T-helper 1 cell (primary cell): Measurements from ENCODE around the gene TEX28.
"Not testable (repeated sequence)": the region's sequence is repeated elsewhere in the genome, so short reads cannot be mapped to it uniquely, and the experiment has no call there.

Source experiments
- DNase-seq, 5 donors: peaks; one replicate each; pipeline ENCODE4 v3.0.0-alpha.2; 2012 to 2020
- total RNA-seq, 4 donors: gene quantifications; one replicate each; lab custom pipeline; 2026; lab: John Stamatoyannopoulos, UW

TEX28 gene, protein sequence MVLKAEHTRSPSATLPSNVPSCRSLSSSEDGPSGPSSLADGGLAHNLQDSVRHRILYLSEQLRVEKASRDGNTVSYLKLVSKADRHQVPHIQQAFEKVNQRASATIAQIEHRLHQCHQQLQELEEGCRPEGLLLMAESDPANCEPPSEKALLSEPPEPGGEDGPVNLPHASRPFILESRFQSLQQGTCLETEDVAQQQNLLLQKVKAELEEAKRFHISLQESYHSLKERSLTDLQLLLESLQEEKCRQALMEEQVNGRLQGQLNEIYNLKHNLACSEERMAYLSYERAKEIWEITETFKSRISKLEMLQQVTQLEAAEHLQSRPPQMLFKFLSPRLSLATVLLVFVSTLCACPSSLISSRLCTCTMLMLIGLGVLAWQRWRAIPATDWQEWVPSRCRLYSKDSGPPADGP
- 0 reads per million in 4 donors for total RNA-seq

DNA sequence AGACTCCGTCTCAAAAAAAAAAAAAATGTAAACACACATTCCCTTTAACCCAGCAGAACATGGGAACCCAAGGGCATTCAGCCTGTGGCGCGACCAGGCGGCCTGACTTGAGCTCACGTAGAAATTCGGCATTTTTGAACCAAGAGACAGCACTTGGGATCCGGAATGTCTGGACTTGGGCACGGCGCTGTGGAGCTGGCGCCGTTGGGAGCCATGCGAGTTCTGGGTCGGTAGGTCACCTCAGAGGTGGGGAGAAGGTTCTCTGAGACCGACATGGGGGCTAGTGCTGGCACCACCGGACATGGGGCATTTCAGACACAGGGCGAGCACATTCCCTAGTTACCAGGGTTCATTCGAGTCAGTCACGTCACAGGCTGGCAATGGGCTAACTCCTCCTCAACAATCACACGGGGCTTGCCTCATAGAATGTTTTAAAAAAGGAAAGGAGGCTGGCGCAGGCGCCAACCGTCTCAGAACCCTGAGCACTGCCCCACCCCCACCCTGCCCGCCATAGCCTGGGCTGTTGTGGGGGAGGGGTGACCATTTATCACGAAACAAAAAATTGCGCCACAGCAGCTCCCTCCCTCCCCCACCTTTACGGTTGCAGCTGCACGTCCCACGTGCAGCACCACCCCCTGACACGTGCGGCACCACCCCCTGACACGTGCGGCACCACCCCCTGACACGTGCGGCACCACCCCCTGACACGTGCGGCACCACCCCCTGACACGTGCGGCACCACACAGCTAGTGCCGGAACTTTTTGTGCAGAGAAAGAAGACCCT is at the start of gene TEX28:
TSS of gene TEX28 (minus strand) at position 334 of the 784 bp plus-strand sequence. CDS start 3,007 bp downstream, outside the sequence.
- DNase-seq: no peak

- DNase-seq: not testable (repeated sequence)
Measured at GRCh38 chrX:154343620-154344019, 48.7 kb upstream of the TEX28 start.

- not testable (repeated sequence) for DNase-seq
Measured at GRCh38 chrX:154343063-154343462, 48.1 kb upstream of the TEX28 start.

DNA sequence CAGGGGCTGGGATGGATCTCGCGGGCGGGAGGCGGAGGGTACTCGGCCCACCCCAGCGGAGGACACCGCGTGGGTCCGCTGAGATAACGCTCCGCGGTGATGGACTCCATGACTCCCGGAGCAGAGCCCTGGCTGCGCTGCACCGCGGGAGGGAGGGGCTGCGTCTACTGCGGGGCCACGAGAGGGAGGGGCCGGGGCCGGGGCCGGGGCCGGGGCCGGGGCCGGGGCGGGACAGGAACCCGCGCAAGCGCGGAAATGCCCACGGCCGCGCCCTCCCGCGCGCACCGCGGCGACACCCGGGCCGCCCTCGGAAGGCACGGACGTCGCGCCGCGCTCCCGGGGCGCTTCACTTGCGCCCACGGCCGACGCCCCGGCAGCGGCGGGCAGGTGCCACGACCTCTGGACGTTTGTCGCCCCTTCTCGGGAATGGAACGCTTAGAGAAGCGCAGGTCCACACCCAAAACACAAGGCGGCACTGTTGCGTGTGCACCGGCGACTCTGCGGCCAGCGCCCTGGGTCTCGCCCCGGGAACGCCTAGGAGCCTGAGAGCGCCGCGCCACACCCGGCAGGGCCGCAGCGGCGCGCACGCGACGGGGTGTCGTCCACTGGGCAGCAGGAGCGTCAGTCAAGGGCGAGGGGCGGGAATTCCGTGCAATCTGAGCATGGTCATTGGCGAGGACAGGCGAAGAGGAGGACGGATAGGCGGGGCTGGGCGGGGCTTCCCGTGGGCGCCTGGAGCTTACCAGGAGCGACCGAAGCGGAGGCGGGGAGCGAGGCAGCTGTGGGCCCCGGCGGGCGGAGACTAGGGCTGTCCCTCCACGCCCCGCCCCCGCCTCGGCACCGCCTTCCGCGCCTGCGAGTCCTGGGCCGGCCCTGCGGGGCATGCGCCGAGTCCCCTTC is 46.7 kb upstream of the TEX28 start:
- DNase-seq: not testable (repeated sequence)

DNA sequence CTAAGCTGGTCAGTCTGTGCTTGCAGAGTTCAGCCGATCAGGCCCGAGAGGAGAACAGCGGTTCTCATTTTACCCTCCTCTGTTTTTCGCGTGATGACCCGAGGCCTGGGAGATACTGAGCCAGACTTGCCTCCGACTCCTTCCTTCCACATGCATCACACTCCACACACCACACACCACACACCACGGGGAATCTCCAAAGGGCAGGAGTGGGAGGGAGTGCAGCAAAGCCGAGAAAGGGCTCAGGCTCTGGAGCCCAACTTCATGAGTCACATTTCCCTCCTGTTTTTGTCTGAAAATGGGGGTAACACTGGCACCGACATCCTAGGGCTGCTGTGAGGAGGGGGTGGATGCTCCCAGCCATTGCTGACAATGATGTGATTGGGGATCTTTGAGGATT is 39.6 kb upstream of the TEX28 start:
- DNase-seq: no peak

- DNase-seq: no peak
Measured at GRCh38 chrX:154333837-154334271, 38.9 kb upstream of the TEX28 start.

DNA sequence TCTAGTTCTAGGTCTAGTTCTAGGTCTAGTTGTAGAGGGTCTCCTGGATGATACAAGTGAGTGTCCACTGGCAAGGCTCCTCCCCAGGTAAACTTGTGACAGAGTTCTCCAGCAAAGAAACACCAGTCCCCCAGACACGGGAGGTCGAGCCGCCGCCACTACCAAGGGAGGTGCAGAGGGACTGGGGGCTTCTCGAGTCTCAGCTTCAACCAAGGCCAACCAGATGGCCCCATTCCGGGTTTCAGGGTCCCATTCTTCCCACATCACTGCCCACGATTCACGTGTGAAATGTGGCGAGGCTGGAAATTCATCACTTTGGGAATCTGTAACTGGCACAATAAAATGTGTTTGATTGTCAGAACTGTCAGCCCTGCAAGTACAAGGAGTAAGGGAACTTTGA is 38.2 kb upstream of the TEX28 start:
- DNase-seq: no peak

- DNase-seq: no peak
Measured at GRCh38 chrX:154332561-154332960, 37.6 kb upstream of the TEX28 start.

GRCh38 chrX:154329294-154329693 is 34.4 kb upstream of the TEX28 start:
- no peak for DNase-seq

DNA sequence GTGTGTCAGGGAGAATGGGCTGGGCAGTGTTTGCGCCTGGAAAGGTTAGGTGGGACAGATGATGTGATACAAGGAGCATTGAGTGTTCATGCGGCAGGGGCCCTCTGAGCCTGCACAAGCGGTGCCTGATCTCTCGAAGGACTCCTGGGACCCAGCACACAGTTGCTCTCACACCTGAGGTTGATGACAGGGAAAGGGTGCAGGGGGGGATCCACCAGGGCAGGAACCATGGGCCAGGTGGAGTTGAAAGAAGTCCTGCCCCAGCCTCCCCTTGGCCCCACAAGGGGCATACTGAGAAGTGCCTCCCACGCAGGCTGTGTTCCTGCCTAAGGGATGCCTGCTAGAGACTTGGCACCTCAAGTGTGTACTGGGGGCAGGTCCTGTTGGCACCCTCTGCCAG is 33.7 kb upstream of the TEX28 start:
- no peak for DNase-seq

- DNase-seq: peak in 3 of 5 donors; percentile 22 to 57 (median 39)
Measured at GRCh38 chrX:154327038-154327820, 32.3 kb upstream of the TEX28 start.

GRCh38 chrX:154325541-154325940 is 30.6 kb upstream of the TEX28 start:
- DNase-seq: no peak

GRCh38 chrX:154323537-154323936 is 28.6 kb upstream of the TEX28 start:
- DNase-seq: no peak

DNA sequence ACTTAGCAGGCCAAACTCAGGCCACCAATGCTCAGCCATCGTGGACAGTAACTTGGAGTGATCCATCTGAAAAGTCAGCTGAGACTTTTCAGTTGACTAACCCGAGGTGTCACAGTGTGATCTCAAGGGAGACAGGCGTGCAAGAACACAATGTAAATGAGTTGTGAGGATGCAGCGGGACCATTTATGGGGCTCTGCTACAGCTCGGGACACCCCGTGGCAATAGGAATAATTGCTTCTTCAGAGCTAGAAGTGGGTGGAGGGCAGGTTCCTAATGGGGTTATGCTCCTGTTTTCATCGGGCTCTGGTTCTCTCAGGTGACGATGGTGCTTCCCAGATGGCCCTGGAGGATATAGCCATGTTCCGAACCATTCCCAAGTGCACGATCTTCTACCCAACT is 28.0 kb upstream of the TEX28 start:
- DNase-seq: no peak

GRCh38 chrX:154321594-154321993 is 26.7 kb upstream of the TEX28 start:
- no peak for DNase-seq

GRCh38 chrX:154321152-154321551 is 26.2 kb upstream of the TEX28 start:
- no peak for DNase-seq

GRCh38 chrX:154320406-154320805 is 25.5 kb upstream of the TEX28 start:
- DNase-seq: no peak

- no peak for DNase-seq
Measured at GRCh38 chrX:154317391-154317995, 22.6 kb upstream of the TEX28 start.

DNA sequence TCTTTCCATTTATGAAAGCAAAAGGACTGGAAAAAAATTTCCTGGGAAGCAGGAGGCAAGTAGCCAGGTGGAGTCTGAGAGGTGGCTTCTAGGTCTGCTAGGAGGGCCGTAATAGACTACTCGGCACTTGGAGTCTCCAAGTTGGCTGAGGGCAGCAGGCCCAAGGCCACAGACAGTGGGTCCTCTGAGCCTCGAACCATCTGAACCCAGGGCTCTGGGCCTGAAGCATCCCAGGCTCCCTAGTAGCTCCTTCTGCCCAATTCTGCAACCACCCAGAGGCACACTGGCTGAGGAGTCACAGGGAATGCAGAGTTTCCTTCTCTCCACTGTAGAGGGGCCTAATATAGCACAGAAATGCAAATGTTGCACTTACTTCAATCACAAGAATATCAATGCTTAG is 20.5 kb upstream of the TEX28 start:
- no peak for DNase-seq

- DNase-seq: peak in 1 of 5 donors; percentile 60
Measured at GRCh38 chrX:154313147-154313546, 18.2 kb upstream of the TEX28 start.

DNA sequence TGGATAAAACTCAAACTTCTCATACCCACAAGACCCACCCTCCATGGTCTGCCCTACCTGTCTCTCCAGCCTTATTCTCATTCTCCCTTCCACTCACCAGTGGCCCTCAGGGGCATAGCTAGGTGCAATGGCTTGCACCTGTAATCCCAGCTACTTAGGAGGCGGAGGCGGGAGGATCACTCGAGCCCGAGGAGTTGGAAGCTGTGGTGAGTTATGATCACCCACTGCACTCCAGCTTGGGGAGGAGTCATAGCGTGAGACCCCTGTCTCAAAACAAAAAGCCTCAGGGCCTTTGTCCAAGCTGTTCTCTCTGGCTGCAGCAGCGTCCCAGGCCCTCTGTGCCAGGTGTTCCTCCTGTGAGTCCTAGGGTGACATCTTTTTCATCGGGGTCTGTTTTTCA is 17.2 kb upstream of the TEX28 start:
- no peak for DNase-seq
